Fibroblast of upper back skin (primary cell): ENCODE results near the gene SH3RF3.
A peak's percentile ranks its signal among the peaks of the same experiment; 100 is the strongest.

ENCODE experiments used
- DNase-seq: peaks from one replicate; pipeline ENCODE4 v3.0.0-alpha.2; 2013

SH3RF3 gene

DNA sequence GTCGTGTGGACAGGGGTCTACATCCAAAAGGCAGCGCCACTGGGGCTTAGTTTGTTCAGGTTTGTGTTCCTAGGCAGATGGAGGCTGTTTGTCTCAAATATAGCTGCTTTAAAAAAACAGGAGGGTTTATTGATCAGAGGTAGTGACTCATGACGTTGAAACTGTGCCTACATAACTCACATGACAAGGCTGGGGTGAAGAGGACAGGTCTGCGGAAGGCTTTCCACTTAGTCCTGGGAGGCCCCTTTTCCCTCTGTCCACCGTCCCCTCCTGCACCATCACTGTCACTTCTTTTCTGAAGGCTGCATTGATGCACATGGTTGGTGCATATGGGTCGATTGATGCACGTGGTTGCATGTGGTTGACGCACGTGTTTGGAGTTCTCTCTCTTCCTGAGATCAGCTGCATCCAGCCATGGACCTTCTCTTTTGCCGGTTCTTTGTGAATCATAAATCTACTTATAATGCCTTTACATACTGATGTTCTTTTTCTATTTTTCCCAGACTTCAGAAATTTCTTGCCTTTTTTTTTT is 10.9 kb downstream of the SH3RF3 start:
- no peak for DNase-seq

GRCh38 chr2:109141006-109141600 is 12.1 kb downstream of the SH3RF3 start:
- DNase-seq: no peak

DNA sequence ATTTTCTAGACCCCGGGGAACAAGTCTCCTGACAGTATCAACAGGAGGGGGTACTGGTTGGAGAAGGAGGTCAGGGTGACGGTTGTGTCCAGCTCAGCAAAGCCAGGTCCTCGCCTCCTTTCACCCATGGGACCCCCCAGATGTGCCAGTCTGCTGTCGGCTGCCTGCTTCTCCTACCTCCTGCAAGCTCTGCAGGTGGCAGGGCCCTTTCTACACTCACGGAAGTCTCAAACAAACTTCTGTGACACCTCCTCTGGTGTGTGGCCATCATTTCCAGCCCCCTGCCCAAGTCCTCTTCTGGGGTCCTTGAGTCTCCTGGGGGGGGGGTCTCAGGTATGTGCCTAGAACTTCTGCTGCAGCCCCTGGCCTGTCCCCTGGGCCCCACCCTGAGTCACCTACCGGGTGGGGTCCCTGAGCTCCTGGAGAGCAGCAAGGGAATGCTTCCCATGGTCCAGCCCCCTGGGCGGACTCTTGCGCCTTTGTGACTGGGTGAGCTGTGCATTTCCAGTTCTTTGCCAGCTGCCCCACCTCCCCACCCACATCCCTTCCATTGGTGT is 12.8 kb downstream of the SH3RF3 start:
- no peak for DNase-seq

DNA sequence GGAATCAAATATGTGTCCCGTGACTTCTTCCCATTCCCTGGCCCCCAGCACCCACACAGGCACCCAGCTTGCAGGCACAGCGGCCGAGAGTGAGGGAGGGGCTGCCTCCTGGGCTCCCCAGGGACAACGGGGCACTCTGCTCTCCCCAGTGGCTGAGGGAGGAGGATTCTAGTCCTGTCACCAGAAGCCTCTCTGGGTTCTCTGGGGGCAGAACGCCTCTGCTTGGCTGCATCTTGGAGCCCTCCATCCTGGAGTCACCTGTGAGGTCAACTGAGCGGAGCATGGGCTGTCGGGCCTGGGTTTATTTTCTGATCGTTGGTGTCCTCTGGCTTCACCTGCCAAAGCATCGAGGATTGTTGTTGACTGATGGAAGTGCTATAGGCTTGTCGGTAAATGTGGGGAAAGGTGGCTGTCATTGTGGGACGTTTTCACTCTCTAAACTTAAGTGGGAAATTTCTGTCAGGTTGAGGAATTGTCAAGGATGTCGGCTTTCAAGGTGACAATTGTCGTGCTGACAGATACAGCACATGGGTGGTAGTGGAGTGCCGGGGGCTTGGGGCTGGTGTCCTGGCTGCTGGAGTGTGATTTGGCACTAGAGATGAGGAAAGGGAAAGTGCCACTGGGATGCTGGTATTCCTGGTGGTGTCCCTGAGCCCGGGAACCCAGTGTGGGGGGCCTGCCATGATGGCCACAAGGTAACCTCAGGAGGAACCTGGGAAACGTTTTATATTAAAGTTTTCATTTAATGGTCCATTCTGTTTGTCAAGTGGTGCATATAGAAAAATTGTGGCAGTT is 13.6 kb downstream of the SH3RF3 start:
- no peak for DNase-seq

DNA sequence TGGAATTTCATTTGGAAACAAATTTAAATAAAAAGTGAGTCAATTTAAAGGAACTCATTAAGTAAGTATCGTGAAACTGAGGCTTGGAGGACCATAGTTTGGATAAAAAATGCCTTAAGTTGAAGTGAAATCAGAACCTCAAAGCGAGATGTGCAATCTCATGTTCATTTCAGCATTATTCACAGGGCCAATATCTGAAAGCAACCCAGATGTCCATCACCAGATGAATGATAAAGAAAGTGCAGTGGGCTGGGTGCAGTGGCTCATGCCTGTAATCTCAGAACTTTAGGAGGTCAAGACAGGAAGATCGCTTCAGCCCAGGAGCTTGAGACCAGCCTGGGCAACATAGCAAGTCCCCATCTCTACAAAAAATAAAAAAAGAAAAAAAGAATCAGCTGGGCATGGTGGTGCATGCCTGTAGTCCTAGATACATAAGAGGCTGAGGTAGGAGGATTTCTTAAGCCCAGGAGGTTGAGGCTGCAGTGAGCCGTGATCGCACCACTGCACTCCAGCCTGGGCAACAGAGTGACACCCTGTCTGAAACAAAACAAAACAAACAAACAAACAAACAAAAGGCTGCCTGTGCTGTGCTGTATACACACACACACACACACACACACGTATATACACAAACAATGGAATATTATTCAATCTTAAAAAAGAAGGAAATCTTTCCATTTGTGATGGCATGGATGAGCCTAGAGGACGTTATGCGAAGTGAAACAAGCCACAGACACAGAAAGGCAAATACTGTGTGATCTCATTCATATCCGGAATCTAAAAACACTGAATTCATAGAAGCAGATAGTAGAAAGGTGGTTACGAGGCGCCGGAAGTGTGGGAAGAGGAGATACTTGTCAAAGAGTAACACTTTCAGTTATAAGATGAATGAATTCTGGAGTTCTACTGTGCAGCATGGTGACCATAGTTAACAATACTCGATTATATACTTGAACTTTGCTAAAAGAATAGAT is 14.5 kb downstream of the SH3RF3 start:
- DNase-seq: no peak

GRCh38 chr2:109144271-109144670 is 15.3 kb downstream of the SH3RF3 start:
- no peak for DNase-seq

GRCh38 chr2:109144721-109145120 is 15.7 kb downstream of the SH3RF3 start:
- DNase-seq: no peak

- DNase-seq: no peak
These were observed 16.3 kb downstream of the SH3RF3 start for GRCh38 chr2:109145286-109145685.

GRCh38 chr2:109147405-109147804 is 18.4 kb downstream of the SH3RF3 start:
- no peak for DNase-seq

- peak; percentile 52 for DNase-seq
These were observed 19.2 kb downstream of the SH3RF3 start for GRCh38 chr2:109148117-109148746.

- DNase-seq: no peak
These were observed 20.1 kb downstream of the SH3RF3 start for GRCh38 chr2:109148991-109149645.

DNA sequence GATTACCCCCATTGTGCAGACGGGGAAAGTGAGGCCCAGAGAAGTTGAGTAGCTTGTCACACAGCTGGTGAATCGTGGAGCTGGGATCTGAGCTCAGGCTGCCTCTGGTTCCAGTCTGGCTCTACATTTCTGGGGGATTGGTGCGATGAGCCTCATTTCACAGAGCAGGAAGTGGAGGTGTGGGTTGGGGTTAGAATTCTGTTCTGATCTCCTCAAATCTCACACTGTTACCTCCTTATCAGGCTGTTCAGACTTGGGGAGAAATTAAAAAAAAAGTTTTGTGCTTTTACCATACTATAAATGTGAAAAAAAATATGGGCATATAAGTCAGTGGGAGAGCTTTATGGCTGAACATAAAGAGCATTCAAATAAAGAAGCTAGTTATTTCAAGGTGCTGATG is 21.6 kb downstream of the SH3RF3 start:
- DNase-seq: no peak

DNA sequence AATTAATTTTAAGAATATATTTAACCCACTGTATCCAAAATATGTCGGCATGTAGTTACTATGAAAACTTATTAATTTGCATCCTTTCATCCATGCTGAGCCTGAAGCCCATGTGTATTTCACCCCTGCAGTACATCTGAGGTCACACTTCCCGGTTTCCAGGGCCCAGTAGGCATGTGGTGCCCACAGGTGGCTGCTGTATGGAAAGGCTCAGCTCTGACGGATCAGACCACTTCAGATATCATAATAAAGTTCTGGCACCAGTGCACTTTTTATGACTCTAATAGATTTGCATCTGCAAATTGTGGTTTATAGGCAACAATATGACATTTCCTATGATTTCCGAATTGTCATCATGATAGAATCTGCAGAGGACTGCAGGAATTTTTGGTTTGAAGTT is 22.5 kb downstream of the SH3RF3 start:
- DNase-seq: no peak

GRCh38 chr2:109153005-109153784 is 24.2 kb downstream of the SH3RF3 start:
- DNase-seq: no peak

DNA sequence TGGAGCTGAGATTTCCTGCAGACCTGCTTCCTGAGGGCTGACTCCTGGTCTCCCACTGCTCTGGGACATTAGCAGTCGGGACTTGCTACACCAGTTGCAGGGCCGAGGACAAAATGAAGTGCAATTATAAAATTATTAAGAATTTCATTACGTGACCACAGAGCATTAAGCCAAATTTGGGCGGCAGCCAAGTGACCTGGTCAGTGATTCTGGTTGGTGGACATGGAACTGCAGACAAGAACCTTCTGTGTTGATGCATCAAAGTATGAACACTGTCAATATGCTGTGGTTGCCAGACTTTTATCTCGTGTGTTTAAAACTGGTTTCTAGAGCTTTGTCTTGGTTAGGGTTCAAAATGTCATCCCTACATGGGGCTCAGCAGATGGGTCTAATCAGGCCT is 24.8 kb downstream of the SH3RF3 start:
- no peak for DNase-seq

DNA sequence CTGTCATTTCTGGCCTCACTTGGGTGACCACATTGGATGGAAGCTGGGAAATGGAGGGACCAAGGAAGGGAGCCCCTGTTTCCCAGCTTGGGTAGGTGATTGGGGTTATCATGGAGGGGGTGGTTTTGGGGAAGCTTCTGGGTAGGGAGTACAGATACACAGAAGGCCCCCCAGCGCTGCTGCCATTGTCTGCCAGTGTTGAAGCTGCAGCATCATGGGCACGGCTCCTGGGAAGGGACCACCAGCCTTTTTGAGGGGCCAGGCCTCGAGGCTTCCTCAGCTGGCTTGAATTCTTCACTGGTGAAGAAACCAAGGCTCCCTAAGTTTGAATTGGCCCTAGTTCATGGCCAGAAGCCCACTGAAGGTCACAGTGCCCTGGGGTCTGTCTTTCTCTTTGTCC is 25.2 kb downstream of the SH3RF3 start:
- no peak for DNase-seq

- no peak for DNase-seq
These were observed 26.8 kb downstream of the SH3RF3 start for GRCh38 chr2:109155553-109156451.

- no peak for DNase-seq
These were observed 28.6 kb downstream of the SH3RF3 start for GRCh38 chr2:109157563-109158105.

DNA sequence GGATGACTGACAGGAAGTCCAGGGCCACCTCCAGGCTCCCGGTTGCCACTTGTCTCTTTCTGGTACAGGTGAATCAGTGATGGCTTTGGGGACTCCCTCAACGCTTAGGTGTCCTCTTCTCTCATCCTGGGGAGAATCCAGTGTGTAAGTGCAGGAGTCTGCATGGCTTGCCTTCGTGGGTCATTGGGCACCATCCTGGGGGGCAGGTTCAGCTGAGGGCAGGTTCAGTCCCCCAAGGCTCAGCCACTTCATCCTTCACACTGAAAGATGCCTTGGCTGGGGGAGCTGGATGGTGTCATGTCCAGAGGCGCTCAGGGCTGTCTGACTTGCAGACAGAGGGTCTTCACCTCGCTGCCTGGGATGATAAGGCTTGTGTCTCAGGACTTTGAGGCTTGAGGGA is 29.2 kb downstream of the SH3RF3 start:
- no peak for DNase-seq

DNA sequence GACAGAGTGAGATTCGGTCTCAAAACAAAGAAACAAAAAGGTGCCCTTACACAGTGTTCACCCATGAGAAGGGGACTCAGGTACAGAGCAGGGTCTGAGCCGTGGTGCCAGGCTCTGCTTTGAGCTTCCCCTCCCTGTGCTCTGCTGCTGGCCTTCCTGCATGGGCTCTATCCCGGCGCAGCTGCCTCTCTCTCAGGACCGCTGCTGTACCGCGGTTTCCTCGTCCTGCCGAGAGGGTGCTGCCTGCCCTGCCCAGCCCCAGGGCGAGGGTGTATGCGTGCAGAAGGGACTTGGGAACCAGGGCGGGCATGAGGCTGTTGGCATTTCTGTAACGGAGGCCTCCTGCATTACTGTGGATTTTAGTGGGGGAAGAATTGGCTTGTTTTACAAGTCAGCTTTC is 30.1 kb downstream of the SH3RF3 start:
- no peak for DNase-seq
